HCT116 (cell line): ENCODE data around the gene UPK3B.
"Not testable (repeated sequence)": the region's sequence is repeated elsewhere in the genome, so short reads cannot be mapped to it uniquely, and the experiment has no call there.

Experiments used
- CTCF ChIP-seq, 3 experiments: fragments of 200-600 bp in 1 of 3; sonication (generic) in 1 of 3; IDR thresholded peaks in 2 of 3; conservative IDR thresholded peaks in 1 of 3; 2 replicates each; pipeline ENCODE4 v1.5.1; 2012 to 2017; ENCODE audit warnings: low read depth in 2 of 3, low read length in 2 of 3, antibody characterized with exemption in 1 of 3, borderline replicate concordance in 1 of 3, control low read depth in 1 of 3, mild to moderate bottlenecking in 1 of 3, mixed read lengths in 1 of 3, mixed run types in 1 of 3, moderate library complexity in 1 of 3; ENCODE audit not compliant: insufficient read depth in 1 of 3
- EGR1 ChIP-seq: IDR thresholded peaks from 2 replicates; pipeline ENCODE4 v1.6.1; 2012; ENCODE audit warnings: low read depth
- EZH2 ChIP-seq: fragments of 200-600 bp; sonication (generic); IDR thresholded peaks from 2 replicates; pipeline ENCODE4 v1.6.1; 2017; ENCODE audit warnings: antibody characterized with exemption, mixed run types
- EZH2phosphoT487 ChIP-seq: fragments of 200-600 bp; IDR thresholded peaks from 2 replicates; pipeline ENCODE4 v1.6.1; 2018; ENCODE audit warnings: antibody characterized with exemption, borderline replicate concordance
- JUND ChIP-seq: IDR thresholded peaks from 2 replicates; pipeline ENCODE4 v1.6.1; 2012
- POLR2A ChIP-seq: IDR thresholded peaks from 2 replicates; pipeline ENCODE4 v1.7.0; 2011; ENCODE audit warnings: borderline replicate concordance; ENCODE audit not compliant: insufficient read depth, insufficient read length; ENCODE audit errors: extremely low read depth
- POLR2AphosphoS5 ChIP-seq: IDR thresholded peaks from 2 replicates; pipeline ENCODE4 v1.6.1; 2011; ENCODE audit warnings: mild to moderate bottlenecking, low read depth, low read length, moderate library complexity
- RAD21 ChIP-seq: IDR thresholded peaks from 2 replicates; pipeline ENCODE4 v1.6.1; 2012; ENCODE audit warnings: low read depth, mild to moderate bottlenecking
- SIN3A ChIP-seq: IDR thresholded peaks from 2 replicates; pipeline ENCODE4 v1.6.1; 2012; ENCODE audit warnings: low read depth
- YY1 ChIP-seq: IDR thresholded peaks from 2 replicates; pipeline ENCODE4 v1.6.1; 2011; ENCODE audit warnings: low read length, low read depth, moderate library complexity, mild to moderate bottlenecking; ENCODE audit not compliant: insufficient replicate concordance; ENCODE audit errors: extremely low read depth
- ZFX ChIP-seq: fragments of 450-650 bp; IDR thresholded peaks from 2 replicates; pipeline ENCODE4 v1.6.1; 2017
- ZNF274 ChIP-seq: fragments of 200-500 bp; sonication (Bioruptor generic); IDR thresholded peaks from 2 replicates; pipeline ENCODE4 v1.6.1; 2014; ENCODE audit warnings: mild to moderate bottlenecking, low read depth, low read length, inconsistent platforms
- TF ChIP-seq, protein P1 (sequence below): IDR thresholded peaks from 2 replicates; pipeline ENCODE4 v1.6.1; 2012

DNA sequence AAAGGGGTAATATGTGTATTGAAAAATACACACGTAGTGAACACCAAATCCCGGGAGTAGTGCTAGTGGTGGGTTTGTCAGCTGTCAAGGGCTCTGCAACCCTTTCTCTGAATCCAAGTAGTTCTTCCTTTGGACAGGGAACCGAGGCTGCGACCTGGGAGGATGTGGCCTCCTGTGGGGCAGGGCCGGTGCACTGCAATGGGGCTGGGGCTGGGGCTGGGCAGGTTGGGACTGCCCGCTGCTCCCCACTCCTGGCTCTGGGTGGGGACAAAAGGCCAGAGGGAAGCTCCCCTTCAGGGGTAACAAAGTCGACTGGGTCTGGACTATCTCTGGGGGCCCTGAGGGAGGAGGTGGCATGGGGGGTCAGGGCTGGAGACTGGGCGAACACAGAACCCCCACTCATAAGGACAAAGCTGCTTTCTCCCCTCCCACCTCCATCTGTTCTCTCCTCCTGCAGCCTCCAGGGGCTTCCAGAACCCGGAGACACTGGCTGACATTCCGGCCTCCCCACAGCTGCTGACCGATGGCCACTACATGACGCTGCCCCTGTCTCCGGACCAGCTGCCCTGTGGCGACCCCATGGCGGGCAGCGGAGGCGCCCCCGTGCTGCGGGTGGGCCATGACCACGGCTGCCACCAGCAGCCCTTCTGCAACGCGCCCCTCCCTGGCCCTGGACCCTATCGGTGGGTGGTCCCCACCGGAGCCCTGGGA is 1.0 kb downstream of the UPK3B start:
- TF ChIP-seq EZH2phosphoT487; POLR2AphosphoS5; CTCF (IDR thresholded peaks at IDR 0.05 in 2 of 3, conservative IDR thresholded peaks at IDR 0.05 in 1 of 3; ENCODE audit: borderline replicate concordance in 1 of 3, insufficient read depth in 1 of 3, low read depth in 2 of 3, low read length in 2 of 3); POLR2A; EZH2; RAD21; ZNF274; ZFX; EGR1; YY1; JUND; SIN3A: not testable (repeated sequence)
- TF ChIP-seq, protein P1, sequence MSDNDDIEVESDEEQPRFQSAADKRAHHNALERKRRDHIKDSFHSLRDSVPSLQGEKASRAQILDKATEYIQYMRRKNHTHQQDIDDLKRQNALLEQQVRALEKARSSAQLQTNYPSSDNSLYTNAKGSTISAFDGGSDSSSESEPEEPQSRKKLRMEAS = not testable (repeated sequence)
